ENCODE data around the gene SRRT. TPM values are rescaled to one million over a fixed set of nuclear protein-coding genes. Genes with fewer than 3 reads are reported as not detected.

Gene SRRT
- total RNA-seq, 2 donors from 2014 or later, result 109 TPM

DNA sequence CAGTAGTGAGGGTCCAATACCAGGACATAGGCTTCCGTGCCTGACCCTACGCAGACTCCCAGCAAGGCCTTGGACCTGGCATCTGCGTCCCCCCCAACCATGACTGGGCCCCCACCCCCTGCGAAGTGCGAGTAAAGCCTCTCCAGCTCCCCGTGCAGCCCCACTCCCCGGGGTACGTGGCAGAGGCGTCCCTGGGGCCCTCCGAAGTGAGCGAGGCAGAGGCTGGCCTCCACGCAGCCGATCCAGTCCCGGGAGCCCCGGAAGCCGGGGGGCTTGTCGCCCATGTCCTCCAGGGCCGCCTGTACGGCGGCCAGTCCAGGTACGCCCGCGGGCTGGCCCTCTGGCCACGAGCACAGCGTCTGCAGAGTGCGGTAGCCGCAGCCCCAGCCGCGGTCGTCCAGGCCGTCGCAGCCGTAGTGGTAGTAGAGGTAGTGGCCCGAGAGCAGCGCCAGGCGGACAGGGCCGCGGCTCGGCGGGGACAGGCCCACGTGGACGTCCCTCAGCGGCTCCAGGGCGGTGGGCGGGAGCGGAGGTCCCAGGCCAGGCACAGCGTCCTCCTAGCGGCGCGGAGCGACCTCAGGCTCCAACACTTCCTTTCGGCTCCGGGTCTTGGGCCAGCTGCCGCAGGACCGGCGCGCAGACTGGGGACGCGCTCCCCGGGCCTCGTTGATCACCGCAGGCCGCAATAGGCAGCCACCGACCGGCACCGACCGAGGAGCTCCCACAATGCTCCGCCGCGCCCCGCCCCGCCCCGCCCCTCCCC, 14.3 kb downstream of the SRRT start, which contains the start of gene UFSP1:
TSS of gene UFSP1 (minus strand) at position 728 of the 763 bp plus-strand sequence. CDS start at position 284, 444 bp downstream.
- TF ChIP-seq, protein P1, sequence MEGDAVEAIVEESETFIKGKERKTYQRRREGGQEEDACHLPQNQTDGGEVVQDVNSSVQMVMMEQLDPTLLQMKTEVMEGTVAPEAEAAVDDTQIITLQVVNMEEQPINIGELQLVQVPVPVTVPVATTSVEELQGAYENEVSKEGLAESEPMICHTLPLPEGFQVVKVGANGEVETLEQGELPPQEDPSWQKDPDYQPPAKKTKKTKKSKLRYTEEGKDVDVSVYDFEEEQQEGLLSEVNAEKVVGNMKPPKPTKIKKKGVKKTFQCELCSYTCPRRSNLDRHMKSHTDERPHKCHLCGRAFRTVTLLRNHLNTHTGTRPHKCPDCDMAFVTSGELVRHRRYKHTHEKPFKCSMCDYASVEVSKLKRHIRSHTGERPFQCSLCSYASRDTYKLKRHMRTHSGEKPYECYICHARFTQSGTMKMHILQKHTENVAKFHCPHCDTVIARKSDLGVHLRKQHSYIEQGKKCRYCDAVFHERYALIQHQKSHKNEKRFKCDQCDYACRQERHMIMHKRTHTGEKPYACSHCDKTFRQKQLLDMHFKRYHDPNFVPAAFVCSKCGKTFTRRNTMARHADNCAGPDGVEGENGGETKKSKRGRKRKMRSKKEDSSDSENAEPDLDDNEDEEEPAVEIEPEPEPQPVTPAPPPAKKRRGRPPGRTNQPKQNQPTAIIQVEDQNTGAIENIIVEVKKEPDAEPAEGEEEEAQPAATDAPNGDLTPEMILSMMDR (IDR thresholded peaks at IDR 0.05), result no peak
- H3K9me3 ChIP-seq, result no peaks in the 10 kb centered on the region
- H3K4me3 ChIP-seq, result peak within 1 kb of the TSS; percentile 94
- peaks cover 9 to 33% of the 10 kb centered on the region in 2 donors for H3K4me1 ChIP-seq (ENCODE audit: control insufficient read depth in 1 of 2, low read depth in 2 of 2)
- H3K36me3 ChIP-seq, result peaks cover 41% of the 10 kb centered on the region
- DNase-seq (ENCODE audit: low spot score) (no peak), ATAC-seq (ENCODE audit: insufficient number of reproducible peaks, low FRiP score, low read depth) (peak; percentile 16)
- no peaks in the 10 kb centered on the region for H3K27me3 ChIP-seq (replicated peaks; ENCODE audit: insufficient read depth)
- peak within 1 kb of the TSS; percentile 70 to 84 for H3K27ac ChIP-seq

DNA sequence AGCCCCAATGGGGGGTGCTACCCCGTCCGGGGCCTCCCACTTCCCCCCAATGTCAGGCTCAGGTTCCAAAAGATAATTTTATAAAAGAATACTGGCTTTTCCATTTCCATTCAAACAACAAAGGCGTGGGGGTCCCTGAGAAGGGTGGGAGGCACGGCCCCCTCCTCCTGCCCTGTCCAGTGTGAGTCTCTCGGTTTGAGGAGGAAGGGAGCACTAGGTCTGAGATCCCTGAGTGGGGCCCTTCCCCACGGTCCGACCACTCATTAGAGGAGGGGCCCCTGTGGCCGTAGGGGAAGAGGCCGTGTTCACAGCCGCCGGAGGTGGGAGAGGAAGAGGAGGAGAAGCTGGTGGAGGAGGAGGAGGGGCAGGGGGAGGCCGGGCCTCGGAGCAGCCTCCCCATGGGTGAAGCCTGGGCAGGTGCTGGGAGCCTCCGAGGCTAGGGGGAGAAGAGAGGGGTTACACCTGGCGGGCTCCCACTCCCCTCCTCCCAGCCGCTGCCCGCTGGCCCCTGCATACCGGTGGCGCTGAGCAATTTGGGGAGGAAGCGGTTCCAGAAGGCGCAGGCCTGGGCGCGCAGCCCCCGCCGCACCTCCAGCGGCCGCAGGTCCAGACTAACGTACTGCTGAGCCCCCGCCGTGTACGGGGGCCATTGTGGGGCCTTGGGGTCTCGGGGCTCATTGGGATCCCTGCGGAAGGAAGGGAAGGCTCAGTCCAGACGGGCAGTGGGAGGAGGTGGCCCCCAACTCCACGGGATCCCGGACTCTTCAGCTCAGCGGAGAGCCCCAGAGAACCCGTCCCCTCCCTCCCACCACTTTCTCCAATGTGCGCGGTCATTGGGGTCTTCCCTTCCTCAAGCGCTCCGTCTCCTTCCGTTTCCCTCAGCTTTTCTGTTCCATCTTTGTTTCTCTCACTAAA, 16.0 kb downstream of the SRRT start:
- DNase-seq (ENCODE audit: low spot score) (no peak), ATAC-seq (ENCODE audit: insufficient number of reproducible peaks, low FRiP score, low read depth) (no peak)

DNA sequence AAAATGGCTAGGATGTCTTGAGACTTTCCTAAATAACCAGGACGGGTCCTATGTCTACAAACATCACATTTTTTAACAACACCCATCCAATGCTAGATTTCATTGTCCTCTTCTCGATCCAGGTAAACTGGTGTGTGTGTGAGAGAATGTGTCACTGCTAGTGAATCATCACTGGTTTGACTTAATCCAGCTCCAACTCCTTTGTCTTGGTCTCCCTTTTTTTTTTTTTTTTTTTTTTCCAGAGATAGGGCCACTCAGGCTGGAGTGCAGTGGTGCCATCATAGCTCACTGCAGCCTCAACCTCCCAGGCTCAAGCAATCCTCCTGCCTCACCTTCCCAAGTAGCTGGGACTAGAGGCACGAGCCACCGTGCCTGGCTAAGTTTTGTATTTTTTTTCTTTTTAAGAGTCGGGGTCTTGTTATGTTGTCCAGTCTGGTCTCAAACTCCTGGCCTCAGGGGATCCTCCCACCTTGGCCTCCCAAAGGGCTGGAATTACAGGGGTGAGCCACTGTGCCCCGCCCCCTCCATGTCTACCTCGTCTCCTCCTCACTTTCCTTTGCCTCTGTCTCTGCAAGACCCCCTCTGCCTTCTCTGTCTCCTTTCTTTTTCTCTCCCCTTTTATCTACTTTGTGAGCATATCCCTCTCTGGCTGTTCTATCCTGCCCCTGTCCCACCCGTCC, 16.8 kb downstream of the SRRT start:
- TF ChIP-seq, protein P1 (IDR thresholded peaks at IDR 0.05), result no peak
- Histone ChIP-seq H3K4me1 (ENCODE audit: control insufficient read depth in 1 of 2, low read depth in 2 of 2) (peaks cover 16 to 51% of the 10 kb centered on the region in 2 donors), H3K27me3 (replicated peaks; ENCODE audit: insufficient read depth) (peaks cover 8% of the 10 kb centered on the region), H3K4me3 (no peak overlapping the region), H3K36me3 (peaks cover 15% of the 10 kb centered on the region), H3K9me3 (no peaks in the 10 kb centered on the region), H3K27ac (no peak overlapping the region)
- ATAC-seq (ENCODE audit: insufficient number of reproducible peaks, low FRiP score, low read depth), result no peak
- no peak for DNase-seq (ENCODE audit: low spot score)

More for the DNA sequence above, 16.0 kb downstream of the SRRT start:
- Histone ChIP-seq H3K27ac (peak overlapping the region; percentile 70 to 84), H3K9me3 (no peaks in the 10 kb centered on the region), H3K36me3 (peaks cover 23% of the 10 kb centered on the region), H3K4me3 (peak overlapping the region; percentile 94), H3K4me1 (ENCODE audit: control insufficient read depth in 1 of 2, low read depth in 2 of 2) (peaks cover 16 to 43% of the 10 kb centered on the region in 2 donors), H3K27me3 (replicated peaks; ENCODE audit: insufficient read depth) (peaks cover under 1% of the 10 kb centered on the region)
- TF ChIP-seq, protein P1 (IDR thresholded peaks at IDR 0.05), result no peak

DNA sequence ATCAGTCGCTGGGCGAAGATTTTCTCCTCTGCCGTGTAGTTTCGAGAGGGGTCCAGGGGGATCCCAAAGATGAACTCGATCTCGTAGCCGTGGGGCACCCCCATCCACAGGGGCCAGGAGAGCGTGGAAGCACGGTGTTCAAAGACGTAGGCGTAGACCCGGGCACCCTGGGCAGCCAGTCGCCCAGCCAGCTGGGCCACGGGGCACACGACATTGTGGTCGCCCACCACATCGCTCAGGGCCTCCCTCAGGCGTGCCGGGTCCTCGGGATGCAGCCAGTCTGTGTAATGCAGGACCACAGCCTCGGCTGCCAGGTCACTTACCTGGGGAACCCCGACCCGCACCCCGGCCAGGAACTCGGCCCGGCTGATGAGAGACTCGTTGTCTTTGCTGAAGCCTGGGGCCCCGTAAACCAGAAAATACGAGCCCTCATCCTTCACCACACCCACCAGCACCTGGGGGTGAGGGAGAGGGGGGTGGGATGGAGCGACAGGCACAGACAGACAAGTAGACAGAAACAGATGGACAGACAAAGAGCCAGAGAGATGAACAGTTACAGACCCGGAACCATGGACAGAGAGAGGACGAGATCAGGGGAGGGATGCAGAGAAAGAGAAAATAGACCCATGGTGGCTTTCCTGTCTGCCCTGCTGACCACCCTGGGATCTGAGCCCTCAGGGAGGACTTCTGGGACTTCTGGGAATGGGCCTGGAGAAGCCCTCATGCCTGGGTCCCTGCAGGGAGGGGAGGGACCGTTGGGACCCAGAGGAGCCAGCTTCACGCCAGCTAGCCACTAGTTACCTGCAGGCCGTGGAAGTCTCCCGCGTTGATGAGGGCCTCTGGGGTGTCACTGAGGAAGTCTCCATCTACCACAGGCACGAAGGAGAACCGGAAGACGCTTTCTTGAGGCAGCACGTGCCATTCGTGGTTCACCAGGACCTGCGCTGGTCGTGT, 17.7 kb downstream of the SRRT start:
- DNase-seq (ENCODE audit: low spot score) (no peak), ATAC-seq (ENCODE audit: insufficient number of reproducible peaks, low FRiP score, low read depth) (no peak)
- Histone ChIP-seq H3K27ac (no peak overlapping the region), H3K27me3 (replicated peaks; ENCODE audit: insufficient read depth) (peaks cover 8% of the 10 kb centered on the region), H3K9me3 (no peaks in the 10 kb centered on the region), H3K4me1 (ENCODE audit: control insufficient read depth in 1 of 2, low read depth in 2 of 2) (peaks cover 16 to 58% of the 10 kb centered on the region in 2 donors), H3K4me3 (no peak overlapping the region), H3K36me3 (peaks cover 7% of the 10 kb centered on the region)
- TF ChIP-seq, protein P1 (IDR thresholded peaks at IDR 0.05), result no peak
